ENCODE measurements around the gene PRR19.

The PRR19 gene

DNA sequence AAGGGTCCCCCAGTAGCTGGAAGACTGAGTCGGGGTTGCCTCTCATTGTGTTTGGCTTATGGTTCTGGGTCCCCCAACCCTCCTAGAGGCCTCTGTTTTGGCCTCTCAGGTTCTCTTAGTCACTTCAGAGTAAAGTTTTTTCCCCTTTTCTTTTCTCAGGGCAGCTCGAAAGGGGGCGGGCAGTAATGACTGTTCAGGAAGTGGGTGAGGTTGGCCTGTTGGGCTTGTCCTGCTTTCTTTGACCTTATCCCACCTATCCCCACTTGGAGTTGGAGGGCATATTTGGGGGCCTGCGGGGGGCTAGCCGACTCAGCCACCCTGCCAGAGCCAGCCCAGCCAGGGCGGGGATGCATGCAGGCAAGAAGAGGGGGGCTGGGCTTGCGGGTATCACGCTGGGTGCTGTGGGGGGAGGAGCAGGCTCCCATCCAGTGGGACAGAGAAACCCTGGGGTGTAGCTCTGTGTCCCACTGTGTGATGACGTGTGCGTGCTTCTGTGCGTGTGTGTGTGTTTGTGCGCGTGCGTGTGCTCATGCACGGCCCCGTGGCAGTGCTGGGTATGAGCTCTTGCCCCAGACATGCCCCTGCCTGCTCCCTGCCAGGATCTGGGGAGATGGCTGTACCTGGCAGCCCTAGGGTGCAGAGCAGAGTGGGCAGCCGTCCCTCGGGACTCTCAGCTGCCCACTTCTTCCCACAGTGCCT lies 31.4 kb upstream of the PRR19 start:
- WGBS (ENCODE audit: extremely low coverage, insufficient coverage, insufficient read length) = no CpG with 5 or more reads among the region's 18 CpGs

DNA sequence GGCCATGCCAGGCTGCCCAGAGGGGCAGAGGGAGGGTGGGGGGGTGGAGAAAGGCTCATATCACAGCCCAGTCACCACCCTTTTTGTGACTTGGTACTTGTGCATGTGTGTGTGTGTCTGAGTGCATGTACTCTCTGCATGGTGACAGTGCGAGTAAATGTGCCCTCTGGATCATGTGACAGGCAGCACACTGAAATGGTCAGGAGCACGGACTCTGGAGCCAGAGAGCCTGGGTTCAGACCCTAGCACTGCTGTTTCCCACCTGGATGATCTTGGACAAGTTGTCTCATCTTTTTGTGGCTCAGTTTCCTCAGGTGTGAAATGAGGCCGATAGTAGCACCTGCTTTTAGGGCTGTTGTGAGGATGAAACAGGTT lies 30.9 kb upstream of the PRR19 start:
- Histone ChIP-seq H3K4me2 (ENCODE audit: low read length) (no peak overlapping the region), H3K4ac (ENCODE audit: low read depth, low read length) (no peak overlapping the region), H2BK5ac (ENCODE audit: low read depth, low read length, poor library complexity) (no peak overlapping the region), H2BK120ac (ENCODE audit: insufficient read depth, low read length, poor library complexity) (no peak overlapping the region), H3K79me1 (ENCODE audit: low read length) (peaks cover 18% of the 10 kb centered on the region), H2AK5ac (ENCODE audit: low read length) (no peak overlapping the region), H3K4me3 (ENCODE audit: low read depth, low read length) (no peak overlapping the region), H4K8ac (ENCODE audit: low read depth, low read length) (no peak overlapping the region), H3K18ac (ENCODE audit: low read length) (no peak overlapping the region), H3K36me3 (ENCODE audit: control insufficient read depth in 1 of 2, insufficient read depth in 2 of 2, low read length in 2 of 2) (peaks cover 35 to 37% of the 10 kb centered on the region in 2 experiments), H3K9me3 (ENCODE audit: insufficient read depth, low read depth, low read length) (peaks cover 3% of the 10 kb centered on the region), H3K9ac (ENCODE audit: low read length) (no peak overlapping the region), H3K14ac (ENCODE audit: low read length) (no peak overlapping the region), H2BK12ac (ENCODE audit: low read length) (no peak overlapping the region), H3K27ac (ENCODE audit: low read depth, low read length) (no peak overlapping the region), H2AFZ (ENCODE audit: insufficient read depth, low read length, poor library complexity) (no peak overlapping the region), H3K27me3 (ENCODE audit: insufficient read depth, low read length) (no peaks in the 10 kb centered on the region), H4K12ac (ENCODE audit: low read depth, low read length) (no peak overlapping the region), H4K91ac (ENCODE audit: low read depth, low read length) (no peak overlapping the region), H3K4me1 (ENCODE audit: control insufficient read depth in 1 of 2, insufficient read depth in 2 of 2, low read length in 2 of 2) (peaks cover 15 to 17% of the 10 kb centered on the region in 2 experiments), H3K79me2 (ENCODE audit: control insufficient read depth, insufficient read depth, low read length, poor library complexity) (peaks cover 9% of the 10 kb centered on the region), H3K23ac (ENCODE audit: low read length) (no peak overlapping the region)
- no peak for DNase-seq
- no CpG with 5 or more reads among the region's 3 CpGs for WGBS (ENCODE audit: extremely low coverage, insufficient coverage, insufficient read length)

More for the DNA sequence above, 31.4 kb upstream of the PRR19 start:
- H2AK5ac ChIP-seq (ENCODE audit: low read length) = peak overlapping the region; percentile 85
- peaks cover 35 to 37% of the 10 kb centered on the region in 2 experiments for H3K36me3 ChIP-seq (ENCODE audit: control insufficient read depth in 1 of 2, insufficient read depth in 2 of 2, low read length in 2 of 2)
- H3K79me1 ChIP-seq (ENCODE audit: low read length) = peaks cover 18% of the 10 kb centered on the region
- H2BK5ac ChIP-seq (ENCODE audit: low read depth, low read length, poor library complexity) = peak overlapping the region; percentile 42
- peaks cover 3% of the 10 kb centered on the region for H3K9me3 ChIP-seq (ENCODE audit: insufficient read depth, low read depth, low read length)
- peaks cover 9% of the 10 kb centered on the region for H3K79me2 ChIP-seq (ENCODE audit: control insufficient read depth, insufficient read depth, low read length, poor library complexity)
- peak overlapping the region; percentile 20 for H3K27ac ChIP-seq (ENCODE audit: low read depth, low read length)
- H2AFZ ChIP-seq (ENCODE audit: insufficient read depth, low read length, poor library complexity) = peak overlapping the region; percentile 19
- peak overlapping the region; percentile 20 for H2BK120ac ChIP-seq (ENCODE audit: insufficient read depth, low read length, poor library complexity)
- no peak overlapping the region for H3K9ac ChIP-seq (ENCODE audit: low read length)
- H4K91ac ChIP-seq (ENCODE audit: low read depth, low read length) = peak overlapping the region; percentile 79
- peak overlapping the region; percentile 55 for H3K14ac ChIP-seq (ENCODE audit: low read length)
- H4K8ac ChIP-seq (ENCODE audit: low read depth, low read length) = peak overlapping the region; percentile 76
- H2BK12ac ChIP-seq (ENCODE audit: low read length) = peak overlapping the region; percentile 63
- H3K18ac ChIP-seq (ENCODE audit: low read length) = peak overlapping the region; percentile 29
- H3K4me1 ChIP-seq (ENCODE audit: control insufficient read depth in 1 of 2, insufficient read depth in 2 of 2, low read length in 2 of 2) = peaks cover 15 to 17% of the 10 kb centered on the region in 2 experiments
- DNase-seq = no peak
- peak overlapping the region; percentile 70 for H3K4me2 ChIP-seq (ENCODE audit: low read length)
- no peak overlapping the region for H4K12ac ChIP-seq (ENCODE audit: low read depth, low read length)
- no peak overlapping the region for H3K23ac ChIP-seq (ENCODE audit: low read length)
- no peaks in the 10 kb centered on the region for H3K27me3 ChIP-seq (ENCODE audit: insufficient read depth, low read length)
- peak overlapping the region; percentile 46 for H3K4ac ChIP-seq (ENCODE audit: low read depth, low read length)
- no peak overlapping the region for H3K4me3 ChIP-seq (ENCODE audit: low read depth, low read length)

DNA sequence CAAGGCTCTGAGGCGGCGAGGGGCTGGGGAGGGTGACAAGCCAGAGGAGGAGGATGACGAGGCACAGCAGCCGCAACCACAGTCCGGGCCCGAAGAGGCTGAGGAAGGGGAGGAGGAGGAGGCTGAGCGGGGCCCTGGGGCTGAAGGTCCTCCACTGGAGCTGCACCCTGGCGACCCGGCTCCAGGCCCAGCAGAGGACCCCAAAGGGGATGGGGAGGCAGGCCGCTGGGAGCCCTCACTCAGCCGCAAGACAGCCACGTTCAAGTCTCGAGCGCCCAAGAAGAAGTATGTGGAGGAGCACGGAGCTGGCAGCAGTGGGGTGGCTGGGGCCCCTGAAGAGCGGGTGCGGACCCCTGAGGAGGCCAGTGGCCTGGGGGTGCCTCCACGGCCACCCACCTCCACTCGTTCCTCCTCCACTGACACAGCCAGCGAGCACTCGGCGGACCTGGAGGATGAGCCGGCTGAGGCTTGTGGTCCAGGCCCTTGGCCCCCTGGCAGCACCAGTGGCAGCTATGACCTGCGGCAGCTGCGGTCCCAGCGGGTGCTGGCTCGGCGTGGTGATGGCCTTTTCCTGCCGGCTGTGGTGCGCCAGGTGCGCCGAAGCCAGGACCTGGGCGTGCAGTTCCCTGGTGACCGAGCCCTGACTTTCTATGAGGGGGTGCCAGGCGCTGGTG lies 29.9 kb upstream of the PRR19 start:
- no peaks in the 10 kb centered on the region for H3K27me3 ChIP-seq (ENCODE audit: insufficient read depth, low read length)
- H3K79me1 ChIP-seq (ENCODE audit: low read length) = peaks cover 18% of the 10 kb centered on the region
- no peak overlapping the region for H3K4ac ChIP-seq (ENCODE audit: low read depth, low read length)
- H3K36me3 ChIP-seq (ENCODE audit: control insufficient read depth in 1 of 2, insufficient read depth in 2 of 2, low read length in 2 of 2) = peaks cover 35 to 41% of the 10 kb centered on the region in 2 experiments
- H3K4me2 ChIP-seq (ENCODE audit: low read length) = no peak overlapping the region
- DNase-seq = no peak
- H2AFZ ChIP-seq (ENCODE audit: insufficient read depth, low read length, poor library complexity) = no peak overlapping the region
- H2AK5ac ChIP-seq (ENCODE audit: low read length) = no peak overlapping the region
- H3K9me3 ChIP-seq (ENCODE audit: insufficient read depth, low read depth, low read length) = peaks cover 3% of the 10 kb centered on the region
- no peak overlapping the region for H3K18ac ChIP-seq (ENCODE audit: low read length)
- no peak overlapping the region for H3K9ac ChIP-seq (ENCODE audit: low read length)
- H4K8ac ChIP-seq (ENCODE audit: low read depth, low read length) = no peak overlapping the region
- H3K14ac ChIP-seq (ENCODE audit: low read length) = no peak overlapping the region
- H3K4me3 ChIP-seq (ENCODE audit: low read depth, low read length) = no peak overlapping the region
- H3K4me1 ChIP-seq (ENCODE audit: control insufficient read depth in 1 of 2, insufficient read depth in 2 of 2, low read length in 2 of 2) = peaks cover 15 to 17% of the 10 kb centered on the region in 2 experiments
- no peak overlapping the region for H2BK120ac ChIP-seq (ENCODE audit: insufficient read depth, low read length, poor library complexity)
- H3K23ac ChIP-seq (ENCODE audit: low read length) = no peak overlapping the region
- no peak overlapping the region for H4K12ac ChIP-seq (ENCODE audit: low read depth, low read length)
- no CpG with 5 or more reads among the region's 35 CpGs for WGBS (ENCODE audit: extremely low coverage, insufficient coverage, insufficient read length)
- no peak overlapping the region for H4K91ac ChIP-seq (ENCODE audit: low read depth, low read length)
- H3K79me2 ChIP-seq (ENCODE audit: control insufficient read depth, insufficient read depth, low read length, poor library complexity) = peaks cover 9% of the 10 kb centered on the region
- no peak overlapping the region for H3K27ac ChIP-seq (ENCODE audit: low read depth, low read length)
- no peak overlapping the region for H2BK12ac ChIP-seq (ENCODE audit: low read length)
- H2BK5ac ChIP-seq (ENCODE audit: low read depth, low read length, poor library complexity) = no peak overlapping the region

DNA sequence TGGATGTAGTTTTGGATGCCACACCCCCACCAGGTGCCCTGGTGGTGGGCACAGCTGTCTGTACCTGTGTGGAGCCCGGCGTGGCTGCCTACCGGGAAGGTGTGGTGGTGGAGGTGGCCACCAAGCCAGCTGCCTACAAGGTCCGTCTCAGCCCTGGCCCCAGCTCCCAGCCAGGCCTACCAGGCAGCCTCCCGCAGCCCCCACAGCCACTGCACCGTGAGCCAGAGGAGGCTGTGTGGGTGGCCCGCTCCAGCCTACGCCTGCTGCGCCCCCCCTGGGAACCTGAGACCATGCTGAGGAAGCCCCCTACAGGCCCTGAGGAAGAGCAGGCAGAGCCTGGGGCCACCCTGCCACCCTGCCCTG lies 29.4 kb upstream of the PRR19 start:
- no peak overlapping the region for H2AK5ac ChIP-seq (ENCODE audit: low read length)
- H2BK12ac ChIP-seq (ENCODE audit: low read length) = no peak overlapping the region
- H3K9ac ChIP-seq (ENCODE audit: low read length) = no peak overlapping the region
- H4K8ac ChIP-seq (ENCODE audit: low read depth, low read length) = no peak overlapping the region
- H3K4me3 ChIP-seq (ENCODE audit: low read depth, low read length) = no peak overlapping the region
- H3K4me1 ChIP-seq (ENCODE audit: control insufficient read depth in 1 of 2, insufficient read depth in 2 of 2, low read length in 2 of 2) = peaks cover 16 to 17% of the 10 kb centered on the region in 2 experiments
- H4K91ac ChIP-seq (ENCODE audit: low read depth, low read length) = no peak overlapping the region
- no peak for DNase-seq
- H3K9me3 ChIP-seq (ENCODE audit: insufficient read depth, low read depth, low read length) = peaks cover 3% of the 10 kb centered on the region
- peaks cover 35 to 41% of the 10 kb centered on the region in 2 experiments for H3K36me3 ChIP-seq (ENCODE audit: control insufficient read depth in 1 of 2, insufficient read depth in 2 of 2, low read length in 2 of 2)
- no peak overlapping the region for H2AFZ ChIP-seq (ENCODE audit: insufficient read depth, low read length, poor library complexity)
- H4K12ac ChIP-seq (ENCODE audit: low read depth, low read length) = no peak overlapping the region
- no peaks in the 10 kb centered on the region for H3K27me3 ChIP-seq (ENCODE audit: insufficient read depth, low read length)
- peaks cover 9% of the 10 kb centered on the region for H3K79me2 ChIP-seq (ENCODE audit: control insufficient read depth, insufficient read depth, low read length, poor library complexity)
- no peak overlapping the region for H2BK5ac ChIP-seq (ENCODE audit: low read depth, low read length, poor library complexity)
- H3K18ac ChIP-seq (ENCODE audit: low read length) = no peak overlapping the region
- no CpG with 5 or more reads among the region's 9 CpGs for WGBS (ENCODE audit: extremely low coverage, insufficient coverage, insufficient read length)
- H2BK120ac ChIP-seq (ENCODE audit: insufficient read depth, low read length, poor library complexity) = no peak overlapping the region
- no peak overlapping the region for H3K4me2 ChIP-seq (ENCODE audit: low read length)
- no peak overlapping the region for H3K14ac ChIP-seq (ENCODE audit: low read length)
- H3K27ac ChIP-seq (ENCODE audit: low read depth, low read length) = no peak overlapping the region
- H3K79me1 ChIP-seq (ENCODE audit: low read length) = peaks cover 18% of the 10 kb centered on the region
- H3K23ac ChIP-seq (ENCODE audit: low read length) = no peak overlapping the region
- no peak overlapping the region for H3K4ac ChIP-seq (ENCODE audit: low read depth, low read length)
